ENCODE results near the gene CDKAL1. TPM values are rescaled to one million over a fixed set of nuclear protein-coding genes. Genes with fewer than 3 reads are reported as not detected.

CDKAL1 gene
- total and polyA plus RNA-seq, 2 of the 8 experiments (the other 6 are each of a cell fraction or from before 2014, with no cell fraction given), result 8.4 to 24.6 TPM

GRCh38 chr6:20583444-20583800 lies 49.2 kb downstream of the CDKAL1 start:
- Histone ChIP-seq H2BK20ac (ENCODE audit: low read length) (no peak overlapping the region), H3K56ac (replicated peaks; ENCODE audit: insufficient read length, low read depth, low read length) (no peak overlapping the region), H2AFZ (ENCODE audit: low read length) (no peak overlapping the region), H2BK12ac (ENCODE audit: low read depth, low read length) (no peak overlapping the region), H2AK5ac (ENCODE audit: low read depth, low read length) (no peak overlapping the region), H3K9ac (replicated peaks in 1 of 4; ENCODE audit: extremely low read depth in 1 of 4, low read depth in 3 of 4, low read length in 3 of 4) (no peak overlapping the region), H4K5ac (ENCODE audit: insufficient read length, low read depth, low read length) (no peak overlapping the region), H3K27me3 (replicated peaks in 1 of 4; ENCODE audit: control insufficient read depth in 3 of 4, extremely low read depth in 1 of 4, insufficient read depth in 3 of 4, low read length in 3 of 4) (no peaks in the 10 kb centered on the region), H2BK120ac (replicated peaks; ENCODE audit: low read depth, low read length) (no peak overlapping the region), H4K8ac (ENCODE audit: extremely low read depth, insufficient read depth, low read length) (no peak overlapping the region), H2BK15ac (ENCODE audit: low read length) (no peak overlapping the region), H2BK5ac (ENCODE audit: low read depth, low read length) (no peak overlapping the region), H3K18ac (ENCODE audit: extremely low read depth, low read length) (no peak overlapping the region), H3K4me1 (replicated peaks in 1 of 4; ENCODE audit: control insufficient read depth in 3 of 4, insufficient read depth in 4 of 4, low read length in 3 of 4) (peaks cover 0 to 12% (median 5%) of the 10 kb centered on the region in 4 experiments; a peak in 4 of 7 replicates), H3K4me3 (ENCODE audit: extremely low read depth in 1 of 4, insufficient read depth in 2 of 4, low read depth in 3 of 4, low read length in 4 of 4) (peak overlapping the region in 1 of 4 experiments; percentile 35; a peak in 1 of 8 replicates), H3K36me3 (ENCODE audit: control insufficient read depth in 2 of 4, insufficient read depth in 4 of 4, low read length in 3 of 4) (no peaks in the 10 kb centered on the region), H4K91ac (replicated peaks; ENCODE audit: insufficient read length, low read length) (no peak overlapping the region), H3K4ac (replicated peaks; ENCODE audit: insufficient read length, low read depth, low read length) (no peak overlapping the region), H3K4me2 (ENCODE audit: insufficient read depth in 1 of 2, low read depth in 2 of 2, low read length in 2 of 2) (peak overlapping the region; percentile 17; a peak in 2 of 4 replicates), H3K23me2 (ENCODE audit: low read depth, low read length) (no peaks in the 10 kb centered on the region), H3K79me1 (ENCODE audit: low read depth, low read length) (no peaks in the 10 kb centered on the region), H3K27ac (ENCODE audit: low read depth, low read length) (no peak overlapping the region), H3K9me3 (ENCODE audit: insufficient read depth in 2 of 2, low read depth in 1 of 2, low read length in 1 of 2) (no peaks in the 10 kb centered on the region), H3K79me2 (ENCODE audit: control insufficient read depth in 1 of 2, insufficient read depth in 2 of 2, low read length in 2 of 2) (no peaks in the 10 kb centered on the region), H3K14ac (ENCODE audit: insufficient read length) (no peak overlapping the region), H3K23ac (ENCODE audit: insufficient read length) (no peak overlapping the region), H4K20me1 (replicated peaks in 1 of 2; ENCODE audit: control insufficient read depth in 1 of 2, insufficient read depth in 2 of 2, low read length in 2 of 2) (no peaks in the 10 kb centered on the region)
- DNase-seq (ENCODE audit: low read depth in 1 of 2, low spot score in 2 of 2), result no peak
- ChIA-PET CTCF (ENCODE audit: partially characterized antibody) (interaction anchor here (0.7 kb wide), 1 partner anchor 547 kb away, joined by 4 read pairs; no protein-coding TSS in a partner anchor), POLR2A (ENCODE audit: partially characterized antibody) (no interaction called here)
- no peak for FAIRE-seq
- TF ChIP-seq POU5F1 (IDR thresholded peaks at IDR 0.05; ENCODE audit: low read depth, low read length) (no peak), NANOG (IDR thresholded peaks at IDR 0.05; ENCODE audit: insufficient read depth, low read depth, low read length, poor library complexity, severe bottlenecking) (no peak), NRF1 (IDR thresholded peaks at IDR 0.05; ENCODE audit: low read depth, low read length) (no peak), FOSL1 (IDR thresholded peaks at IDR 0.05; ENCODE audit: insufficient read depth, low read depth, low read length) (no peak), MAFK (IDR thresholded peaks at IDR 0.05; ENCODE audit: low read depth, low read length) (no peak), CEBPB (IDR thresholded peaks at IDR 0.05; ENCODE audit: low read depth, low read length) (no peak), SIX5 (IDR thresholded peaks at IDR 0.05; ENCODE audit: low read depth, low read length) (no peak), JUND (IDR thresholded peaks at IDR 0.05; ENCODE audit: low read length) (no peak), SRF (IDR thresholded peaks at IDR 0.05; ENCODE audit: low read depth, low read length) (no peak), PHF8 (conservative IDR thresholded peaks at IDR 0.05; ENCODE audit: low read depth, low read length) (no peak), RFX5 (IDR thresholded peaks at IDR 0.05; ENCODE audit: borderline replicate concordance, low read depth, low read length) (no peak), CREB1 (IDR thresholded peaks at IDR 0.05) (no peak), RNF2 (IDR thresholded peaks at IDR 0.05; ENCODE audit: borderline replicate concordance, low read depth, low read length, missing control alignments, poor library complexity, severe bottlenecking) (no peak)
- 31% methylated on average over 3 of the region's 3 CpGs; no CpG with 5 or more reads in 1 of the 2 experiments for WGBS, 2 experiments (ENCODE audit: extremely low coverage in 1 of 2, insufficient coverage in 1 of 2, insufficient read length in 1 of 2, insufficient replicate concordance in 2 of 2, low coverage in 1 of 2, low lambda C conversion rate in 2 of 2, missing lambda C conversion rate in 1 of 2)

Measured in H1 (cell line).